Right renal pelvis (tissue), 4 donors: Measurements from ENCODE around the gene TNFRSF25. TPM values are rescaled to one million over a fixed set of nuclear protein-coding genes. Genes with fewer than 3 reads are reported as not detected.

Source experiments
- DNase-seq, 4 donors: peaks; one replicate each; pipeline ENCODE4 v3.0.0-alpha.2; 2013; ENCODE audit warnings: low read depth in 4 of 4, low spot score in 3 of 4, missing footprints in 1 of 4
- polyA plus RNA-seq, 4 donors: library from polyadenylated mRNA; unstranded; fragments of 120-200 nt; gene quantifications; one replicate each; pipeline ENCODE4 v1.2.1, GENCODE V29; 2013; ENCODE audit not compliant: insufficient read length in 4 of 4

The TNFRSF25 gene
- polyA plus RNA-seq, 4 donors, result 11.1 to 13.8 (median 12.5) TPM

- DNase-seq, result no peak
Observed at GRCh38 chr1:6489383-6489765, 23.4 kb upstream of the TNFRSF25 start.

GRCh38 chr1:6488602-6489382 is 22.8 kb upstream of the TNFRSF25 start:
- no peak for DNase-seq

GRCh38 chr1:6487804-6488484 is 22.0 kb upstream of the TNFRSF25 start:
- no peak for DNase-seq

GRCh38 chr1:6486433-6487011 is 20.5 kb upstream of the TNFRSF25 start:
- DNase-seq, result peak; percentile 73 to 86 (median 81)

- DNase-seq, result no peak
Observed at GRCh38 chr1:6485168-6486101, 19.5 kb upstream of the TNFRSF25 start.

- no peak for DNase-seq
Observed at GRCh38 chr1:6484826-6485167, 18.8 kb upstream of the TNFRSF25 start.

- no peak for DNase-seq
Observed at GRCh38 chr1:6483761-6484117, 17.8 kb upstream of the TNFRSF25 start.

GRCh38 chr1:6483017-6483760 is 17.2 kb upstream of the TNFRSF25 start:
- no peak for DNase-seq

- no peak for DNase-seq
Observed at GRCh38 chr1:6481820-6482219, 15.8 kb upstream of the TNFRSF25 start.

- DNase-seq, result no peak
Observed at GRCh38 chr1:6477039-6477820, 11.3 kb upstream of the TNFRSF25 start.

- DNase-seq, result no peak
Observed at GRCh38 chr1:6476483-6476882, 10.5 kb upstream of the TNFRSF25 start.

GRCh38 chr1:6475381-6476133 is 9.6 kb upstream of the TNFRSF25 start:
- no peak for DNase-seq

- no peak for DNase-seq
Observed at GRCh38 chr1:6474815-6475282, 8.9 kb upstream of the TNFRSF25 start.

GRCh38 chr1:6473974-6474814 is 8.2 kb upstream of the TNFRSF25 start:
- DNase-seq, result no peak

- no peak for DNase-seq
Observed at GRCh38 chr1:6473156-6473555, 7.2 kb upstream of the TNFRSF25 start.

- no peak for DNase-seq
Observed at GRCh38 chr1:6472391-6472790, 6.4 kb upstream of the TNFRSF25 start.

- DNase-seq, result no peak
Observed at GRCh38 chr1:6471970-6472368, 6.0 kb upstream of the TNFRSF25 start.
